GM19193 (cell line): ENCODE results near the gene ZNF777.

Source experiments
- POLR2A ChIP-seq: IDR thresholded peaks from 4 replicates; pipeline ENCODE4 v1.6.1; 2011; ENCODE audit not compliant: insufficient read depth, insufficient read length; ENCODE audit errors: extremely low read depth

The ZNF777 gene

DNA sequence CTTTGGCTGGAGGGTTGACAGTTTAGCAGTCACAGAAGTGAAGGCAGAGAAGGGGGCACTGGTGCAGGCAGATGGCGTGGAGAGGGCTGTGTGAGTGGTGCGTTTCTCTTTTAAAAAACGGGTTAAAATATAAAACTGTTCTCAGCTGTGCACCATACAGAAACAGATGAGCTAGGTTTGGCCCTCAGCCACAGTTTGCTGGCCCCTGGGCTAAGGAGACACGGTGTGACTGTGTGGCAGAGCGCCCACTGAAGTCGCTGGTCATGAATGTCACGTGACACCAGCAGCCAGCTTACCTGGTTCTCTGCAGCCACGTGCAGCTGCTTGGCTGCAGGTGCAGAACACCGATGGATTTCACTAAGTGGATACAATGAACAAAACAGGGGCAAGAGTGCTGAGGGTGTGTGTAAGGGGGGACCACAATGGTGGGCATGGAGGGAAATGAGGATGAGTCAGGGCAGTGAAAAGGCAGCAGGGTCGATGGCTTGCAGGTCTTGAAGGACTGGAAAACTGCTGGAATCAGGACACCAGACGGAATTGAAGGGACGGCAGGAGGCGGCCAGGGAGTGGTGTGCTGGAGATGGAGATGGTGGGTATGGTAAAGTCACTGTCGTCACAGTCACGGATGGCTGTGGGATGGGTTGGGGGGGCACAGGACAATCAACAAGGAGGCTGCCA, 29.4 kb upstream of the ZNF777 start:
- TF ChIP-seq POLR2A: no peak

DNA sequence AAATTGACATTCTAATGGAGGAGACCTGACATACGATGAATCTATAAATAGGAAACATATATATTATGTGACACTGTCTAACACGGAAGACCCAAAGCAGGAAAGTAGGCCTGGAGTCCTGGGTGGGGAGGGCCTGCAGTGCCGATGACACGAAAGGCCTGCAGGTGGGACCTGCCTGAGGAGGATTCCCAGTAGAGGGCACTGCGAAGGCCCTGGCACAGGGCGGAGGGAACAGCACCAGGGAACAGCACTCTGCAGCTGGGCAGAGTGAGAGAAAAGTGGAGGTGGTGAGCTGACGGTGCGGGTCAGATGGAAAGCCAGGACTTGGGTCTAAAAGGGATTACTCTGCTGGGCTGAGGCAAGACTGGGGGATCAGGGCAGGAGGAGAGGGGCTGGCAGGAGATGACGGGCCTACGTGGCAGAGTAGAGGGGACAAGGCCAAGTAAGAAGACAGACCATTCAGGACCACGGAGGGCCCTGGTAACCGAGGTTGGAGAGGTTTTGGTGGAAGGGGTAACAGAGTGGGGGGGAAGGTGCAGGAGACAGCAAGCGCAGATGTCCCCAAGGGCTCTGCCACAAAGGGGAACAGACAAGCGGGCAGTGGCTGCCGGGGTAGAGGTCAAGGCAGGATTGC, 28.6 kb upstream of the ZNF777 start:
- TF ChIP-seq POLR2A: no peak

DNA sequence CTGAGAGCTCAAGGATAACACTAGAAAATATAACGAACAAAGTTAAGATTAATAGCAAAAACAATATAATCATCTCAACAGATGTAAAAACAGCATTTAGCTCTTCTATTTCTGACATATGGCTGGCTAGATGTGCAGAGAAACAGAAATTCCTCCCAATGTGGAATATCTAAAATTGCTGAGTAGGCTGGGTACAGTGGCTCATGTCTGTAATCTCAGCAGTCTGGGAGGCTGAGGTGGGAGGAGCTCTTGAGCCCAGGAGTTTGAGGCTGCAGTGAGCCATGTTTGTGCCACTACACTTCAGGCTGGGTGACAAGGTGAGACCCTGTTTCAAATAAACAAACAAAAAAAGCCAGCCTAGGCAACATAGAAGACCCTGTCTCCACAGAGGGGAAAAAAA, 18.7 kb upstream of the ZNF777 start:
- no peak for TF ChIP-seq POLR2A

DNA sequence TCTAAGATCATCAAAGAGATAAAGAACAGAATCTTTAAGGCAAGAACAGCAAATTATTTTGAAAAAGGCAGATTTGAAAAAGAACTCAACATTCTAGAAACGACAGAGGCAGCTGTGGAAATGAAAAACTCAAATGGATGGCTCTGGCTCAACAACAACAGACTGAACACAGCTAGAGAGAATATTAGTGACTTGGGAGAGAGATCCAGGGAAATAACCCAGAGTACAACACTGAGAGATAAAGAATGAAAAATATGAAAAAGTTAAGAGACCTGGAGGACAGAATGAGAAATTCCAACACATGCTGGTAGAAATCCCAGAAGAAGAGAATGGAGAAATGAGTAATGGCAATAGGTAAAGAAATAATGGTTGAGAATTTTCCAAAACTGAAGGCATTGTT, 17.9 kb upstream of the ZNF777 start:
- TF ChIP-seq POLR2A: no peak

DNA sequence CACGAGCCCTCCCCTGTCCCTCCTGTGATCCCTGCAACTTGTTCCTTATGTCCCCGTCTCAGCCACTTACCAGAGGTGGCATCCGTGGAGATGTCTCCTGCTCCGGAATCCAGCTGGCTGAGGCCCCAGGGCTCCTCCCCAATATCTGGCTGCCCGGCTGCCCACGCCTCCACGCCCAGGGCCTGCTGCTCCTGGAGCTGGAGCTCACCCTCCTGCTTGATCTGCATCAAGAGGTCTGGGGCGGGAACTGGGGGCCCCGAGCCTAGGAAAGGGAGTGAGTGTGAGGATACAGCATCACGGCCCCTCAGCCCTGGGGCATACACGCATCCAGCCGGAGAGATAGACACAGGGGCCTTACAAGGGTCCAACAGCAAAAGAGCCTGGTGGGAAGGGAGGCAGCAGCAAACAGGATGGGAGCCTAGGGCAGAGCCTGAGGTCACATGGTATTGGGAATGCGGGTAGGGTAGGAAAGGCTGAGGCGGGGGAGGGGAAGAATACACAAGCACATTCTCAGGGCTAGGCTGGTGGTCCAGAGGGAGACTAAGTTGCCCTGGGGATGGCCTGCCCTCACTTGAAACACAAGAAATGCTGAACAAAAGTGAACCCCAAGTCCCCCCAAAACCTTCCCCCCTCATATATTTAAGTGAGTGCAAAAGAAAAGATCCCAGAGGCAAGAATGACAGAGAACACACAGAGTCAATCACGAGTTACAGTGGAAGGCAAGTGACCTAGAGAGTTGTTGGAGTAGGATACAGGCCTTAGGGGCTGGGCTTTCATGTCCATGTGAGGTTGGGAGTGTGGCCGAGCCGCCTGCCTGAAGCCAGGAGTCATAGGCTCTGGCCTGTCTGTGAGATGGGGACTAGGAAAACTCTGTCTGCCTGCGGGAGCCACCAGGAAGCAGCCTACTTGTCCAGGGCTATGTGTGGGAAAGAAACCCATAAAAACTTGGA, 16.9 kb upstream of the ZNF777 start:
- TF ChIP-seq POLR2A: no peak

DNA sequence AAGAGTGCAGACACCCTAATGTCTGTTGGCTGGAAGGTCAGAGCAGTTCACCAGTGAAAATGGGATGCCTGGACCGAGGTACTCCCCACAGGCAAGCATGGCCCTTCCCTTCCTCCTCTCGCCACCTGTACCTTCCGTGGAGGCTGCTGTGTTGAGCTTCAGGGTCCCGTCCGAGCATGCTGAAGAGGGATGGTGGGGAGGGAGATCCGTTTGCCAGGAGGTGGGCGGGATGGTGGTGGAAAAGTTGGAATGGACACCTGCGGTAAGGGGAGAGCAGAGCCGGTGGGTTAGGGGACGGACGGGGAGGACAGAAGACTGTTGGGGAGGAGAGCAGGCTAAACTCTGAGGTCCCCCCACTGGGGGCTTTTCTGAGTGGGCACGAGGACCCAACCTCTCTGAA, 15.9 kb upstream of the ZNF777 start:
- TF ChIP-seq POLR2A: no peak

DNA sequence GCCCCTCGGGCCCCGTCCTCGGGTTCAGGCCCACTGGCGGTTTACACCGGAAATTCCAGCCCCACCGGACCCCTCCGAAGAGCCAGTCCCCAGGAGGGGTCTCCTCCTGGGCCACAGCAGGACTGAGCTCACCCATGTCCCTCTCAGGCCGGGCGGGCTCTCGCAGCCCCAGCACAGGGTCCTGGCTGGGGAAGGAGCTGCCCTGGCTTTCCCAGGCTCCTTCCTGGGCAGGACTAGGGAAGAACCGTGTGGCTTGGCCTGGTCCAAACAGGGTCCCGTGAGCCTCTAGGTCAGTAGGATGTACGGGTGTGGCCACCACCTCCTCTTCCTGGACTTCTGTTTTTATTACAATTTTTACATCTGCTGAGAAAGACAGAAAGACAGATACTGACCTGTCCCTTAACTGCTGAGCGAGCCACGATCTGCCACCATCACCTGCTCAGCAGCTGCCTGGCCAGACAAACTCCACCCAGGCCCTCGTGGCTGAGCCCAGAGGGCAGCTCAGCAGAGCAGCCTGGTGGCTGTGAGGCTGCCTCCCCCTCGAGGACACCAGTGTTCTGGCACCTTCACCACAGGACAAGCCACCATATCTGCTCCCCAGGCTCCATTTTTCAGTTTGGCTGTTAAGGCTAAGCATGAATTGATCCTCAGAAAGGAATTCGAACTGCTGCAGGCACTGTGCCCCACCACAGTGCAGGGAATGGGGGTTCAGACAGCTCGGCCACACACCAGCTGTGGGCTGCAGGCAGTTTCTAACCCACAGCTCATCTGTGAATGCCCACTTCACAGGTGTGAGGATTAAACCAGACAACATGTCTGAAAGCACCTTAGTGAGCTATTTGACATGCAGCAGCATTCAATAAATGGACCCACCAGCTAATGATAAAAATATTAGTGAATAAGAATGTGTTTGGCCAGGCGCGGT, 14.5 kb upstream of the ZNF777 start:
- no peak for TF ChIP-seq POLR2A

DNA sequence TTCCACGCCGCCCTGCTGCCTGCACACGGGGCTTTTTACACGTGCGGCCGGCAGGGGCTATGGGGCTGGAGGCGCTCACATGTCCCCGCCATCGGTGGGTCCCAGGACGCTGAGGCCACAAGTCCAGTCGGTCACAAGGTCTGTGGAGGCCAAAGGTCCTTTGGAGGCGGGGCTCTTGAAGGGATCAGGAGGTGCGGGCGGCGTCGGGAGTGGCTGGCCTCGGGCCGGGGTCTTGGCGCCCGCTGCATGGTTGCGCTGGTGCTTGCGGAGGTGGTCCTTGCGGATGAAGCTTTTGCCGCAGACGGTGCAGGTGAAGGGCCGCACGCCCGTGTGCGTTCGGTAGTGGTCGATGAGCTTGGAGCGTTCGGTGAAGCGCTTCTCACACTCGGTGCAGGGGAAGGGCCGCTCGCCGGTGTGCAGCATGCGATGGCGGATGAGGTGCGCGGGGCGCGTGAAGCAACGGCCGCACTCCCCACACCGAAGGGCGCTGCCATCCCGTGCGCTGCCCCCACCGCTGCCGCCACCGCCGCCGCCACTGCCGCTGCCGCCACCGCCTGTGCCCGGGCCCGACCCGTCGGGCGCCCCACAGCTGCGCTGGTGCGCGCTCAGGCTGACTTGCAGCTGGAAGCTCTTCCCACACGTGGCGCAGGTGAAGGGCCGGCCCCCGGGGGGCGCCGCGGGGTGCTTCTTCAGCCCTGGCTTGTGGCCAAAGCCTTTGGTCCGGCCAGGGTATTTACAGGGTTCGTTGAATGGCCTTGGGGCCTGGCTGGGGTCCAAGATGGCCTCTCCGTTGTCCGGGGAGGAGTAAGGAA, 13.7 kb upstream of the ZNF777 start:
- TF ChIP-seq POLR2A: no peak

DNA sequence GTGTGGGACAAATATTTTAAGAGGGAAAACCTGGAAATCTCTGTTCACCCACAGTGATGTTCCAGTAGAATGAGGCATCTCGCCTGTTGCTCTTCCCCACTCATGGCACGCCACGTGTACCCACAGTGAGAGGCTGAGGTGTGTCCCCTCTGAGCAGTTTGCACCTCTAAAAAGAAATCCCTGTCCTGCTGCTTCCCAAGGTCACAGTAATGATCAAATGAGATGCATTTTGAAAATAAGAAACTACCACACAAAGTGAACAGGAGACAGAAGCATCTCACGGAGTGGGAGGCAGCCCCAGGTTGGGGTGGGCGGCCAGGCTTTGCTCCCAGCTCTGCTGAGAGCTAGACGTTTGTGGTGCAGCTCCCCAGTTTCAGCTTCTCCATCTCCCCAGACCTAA, 12.4 kb upstream of the ZNF777 start:
- TF ChIP-seq POLR2A: no peak

DNA sequence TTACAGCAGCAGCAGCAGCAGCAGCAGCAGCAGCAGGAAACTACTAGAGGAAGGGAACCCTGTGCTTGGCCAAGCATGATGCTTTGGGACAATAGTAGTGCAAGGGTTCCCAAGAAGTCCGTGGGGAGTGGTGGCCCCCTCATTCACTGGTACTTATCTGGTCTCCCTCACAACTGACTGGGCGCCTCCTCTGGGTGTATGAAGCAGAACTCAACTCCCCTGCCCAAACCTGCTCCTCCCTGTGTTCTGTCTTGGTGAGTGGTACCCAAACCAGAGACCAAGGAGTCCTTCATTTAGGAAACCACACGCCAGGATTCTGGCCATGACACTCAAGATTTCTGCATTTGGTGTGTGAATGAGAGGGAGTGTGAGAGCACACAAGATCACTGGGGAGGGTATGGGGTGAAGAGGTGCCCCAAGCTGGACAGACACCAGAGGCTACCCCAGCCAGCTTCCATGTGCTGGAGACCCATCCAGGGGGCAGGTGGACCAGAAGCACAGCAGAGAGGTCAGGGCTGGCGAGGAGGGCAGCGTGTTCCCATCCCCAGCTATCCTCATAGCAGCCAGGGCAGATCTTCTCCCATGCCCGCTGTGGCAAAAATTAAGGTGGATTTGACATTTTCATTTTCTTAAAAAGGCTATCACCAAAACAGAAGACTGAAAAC, 10.6 kb upstream of the ZNF777 start:
- TF ChIP-seq POLR2A: no peak

DNA sequence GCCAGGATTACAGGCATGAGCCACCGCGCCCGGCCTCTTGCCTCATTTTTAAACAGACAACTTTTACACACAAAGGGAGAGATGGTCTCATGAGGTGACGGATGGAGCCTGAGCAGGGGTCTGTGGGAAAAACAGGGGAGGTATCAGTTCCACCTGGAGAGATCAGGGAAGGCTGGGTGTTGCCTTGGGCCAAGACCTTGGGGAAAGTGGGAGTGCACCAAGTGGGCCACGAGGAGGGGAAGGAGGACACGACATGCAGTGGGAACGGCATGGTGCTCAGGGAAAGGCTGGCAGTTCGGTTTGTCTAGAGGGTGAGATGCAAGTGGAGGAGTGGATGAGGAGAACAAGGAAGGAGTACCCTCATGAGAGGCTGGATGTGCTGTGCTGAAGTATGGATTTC, 8.9 kb upstream of the ZNF777 start:
- no peak for TF ChIP-seq POLR2A

DNA sequence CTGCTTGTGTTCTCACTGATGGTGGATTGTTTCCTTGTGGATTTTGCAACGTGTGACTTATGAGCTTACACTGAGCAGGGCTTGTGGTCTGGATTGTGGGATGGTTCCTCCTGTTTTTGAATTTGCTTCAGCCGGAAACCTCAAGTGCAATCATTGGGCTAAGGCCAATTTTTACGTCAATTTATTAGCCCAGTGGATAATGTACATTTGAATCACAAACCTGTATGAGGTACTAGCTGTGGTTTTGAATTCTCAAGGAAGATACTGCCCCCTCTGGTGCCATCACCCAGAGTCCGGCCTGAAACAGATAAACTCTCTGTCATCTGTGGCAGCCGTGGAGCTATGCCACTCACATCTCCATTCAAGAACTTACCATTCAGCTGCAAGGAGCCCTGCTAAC, 7.3 kb upstream of the ZNF777 start:
- TF ChIP-seq POLR2A: no peak

DNA sequence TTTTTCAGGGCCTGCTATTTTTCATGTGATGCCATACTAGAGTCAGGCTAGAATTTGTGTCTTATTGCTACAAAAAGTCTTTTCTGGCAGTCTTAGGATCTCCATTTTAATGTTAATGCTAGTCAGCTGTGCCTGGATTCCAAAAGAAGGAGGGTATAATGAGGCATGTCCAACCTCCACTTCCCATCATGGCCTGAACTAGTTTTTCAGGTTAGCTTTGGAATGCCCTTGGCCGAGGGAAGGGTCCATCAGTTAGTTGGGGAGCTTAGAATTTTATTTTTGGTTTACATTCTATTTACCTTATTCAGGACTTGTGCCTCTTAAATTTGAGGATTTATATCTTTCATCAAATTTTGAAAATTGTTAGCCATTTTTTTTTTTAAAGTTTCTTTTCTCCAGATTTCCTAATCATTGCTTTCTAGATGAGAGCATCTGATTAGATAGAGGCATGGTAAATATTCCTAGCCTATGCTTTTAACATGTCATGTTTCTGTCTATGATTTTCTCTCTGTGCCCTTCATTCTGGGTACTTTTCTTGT, 6.5 kb upstream of the ZNF777 start:
- TF ChIP-seq POLR2A: no peak
